ENCODE results near the gene ENO2. TPM values are rescaled to one million over a fixed set of nuclear protein-coding genes. Genes with fewer than 3 reads are reported as not detected.

The ENO2 gene
- total and polyA plus RNA-seq, 2 donors: 12.1 to 29.3 TPM

GRCh38 chr12:6935371-6936193 lies 21.2 kb downstream of the ENO2 start:
- no peaks in the 10 kb centered on the region for H3K27me3 ChIP-seq (ENCODE audit: control insufficient read depth in 2 of 2, insufficient read depth in 1 of 2, low read length in 1 of 2)
- peak overlapping the region; percentile 25 to 99 for H3K27ac ChIP-seq (ENCODE audit: low read depth in 1 of 2, low read length in 1 of 2)
- DNase-seq (ENCODE audit: low read depth in 6 of 9, low spot score in 9 of 9): no peak
- peaks cover 22 to 59% of the 10 kb centered on the region in 2 donors for H3K4me1 ChIP-seq (ENCODE audit: control insufficient read depth in 2 of 2, insufficient read depth in 2 of 2, low read length in 2 of 2)
- H3K9me3 ChIP-seq (ENCODE audit: control insufficient read depth in 2 of 2, insufficient read depth in 1 of 2, low read length in 1 of 2): no peaks in the 10 kb centered on the region
- H3K4me3 ChIP-seq (ENCODE audit: low read length in 2 of 2): no peak overlapping the region
- H3K36me3 ChIP-seq (ENCODE audit: control insufficient read depth in 2 of 2, insufficient read depth in 2 of 2, low read length in 1 of 2): peaks cover 5 to 24% of the 10 kb centered on the region in 2 donors
- WGBS: 96% methylated on average over 14 of the region's 14 CpGs

GRCh38 chr12:6936194-6936635 lies 21.8 kb downstream of the ENO2 start:
- peaks cover 22 to 59% of the 10 kb centered on the region in 2 donors for H3K4me1 ChIP-seq (ENCODE audit: control insufficient read depth in 2 of 2, insufficient read depth in 2 of 2, low read length in 2 of 2)
- peak overlapping the region in 1 of 2 donors; percentile 59 for H3K4me3 ChIP-seq (ENCODE audit: low read length in 2 of 2)
- no peaks in the 10 kb centered on the region for H3K27me3 ChIP-seq (ENCODE audit: control insufficient read depth in 2 of 2, insufficient read depth in 1 of 2, low read length in 1 of 2)
- WGBS: 94% methylated on average over 3 of the region's 3 CpGs
- peaks cover 6 to 24% of the 10 kb centered on the region in 2 donors for H3K36me3 ChIP-seq (ENCODE audit: control insufficient read depth in 2 of 2, insufficient read depth in 2 of 2, low read length in 1 of 2)
- peak overlapping the region; percentile 25 to 99 for H3K27ac ChIP-seq (ENCODE audit: low read depth in 1 of 2, low read length in 1 of 2)
- DNase-seq (ENCODE audit: low read depth in 6 of 9, low spot score in 9 of 9): no peak
- H3K9me3 ChIP-seq (ENCODE audit: control insufficient read depth in 2 of 2, insufficient read depth in 1 of 2, low read length in 1 of 2): no peaks in the 10 kb centered on the region

GRCh38 chr12:6936636-6937480 lies 22.5 kb downstream of the ENO2 start:
- no peaks in the 10 kb centered on the region for H3K9me3 ChIP-seq (ENCODE audit: control insufficient read depth in 2 of 2, insufficient read depth in 1 of 2, low read length in 1 of 2)
- H3K4me3 ChIP-seq (ENCODE audit: low read length in 2 of 2): peak overlapping the region; percentile 59 to 79
- H3K27me3 ChIP-seq (ENCODE audit: control insufficient read depth in 2 of 2, insufficient read depth in 1 of 2, low read length in 1 of 2): no peaks in the 10 kb centered on the region
- H3K36me3 ChIP-seq (ENCODE audit: control insufficient read depth in 2 of 2, insufficient read depth in 2 of 2, low read length in 1 of 2): peaks cover 9 to 27% of the 10 kb centered on the region in 2 donors
- DNase-seq (ENCODE audit: low read depth in 6 of 9, low spot score in 9 of 9): peak in 4 of 9 donors; percentile 77 to 90 (median 82)
- 6% methylated on average over 36 of the region's 36 CpGs for WGBS
- H3K27ac ChIP-seq (ENCODE audit: low read depth in 1 of 2, low read length in 1 of 2): peak overlapping the region; percentile 98 to 99
- H3K4me1 ChIP-seq (ENCODE audit: control insufficient read depth in 2 of 2, insufficient read depth in 2 of 2, low read length in 2 of 2): peaks cover 22 to 59% of the 10 kb centered on the region in 2 donors

- peak; percentile 91 to 98 (median 94) for DNase-seq (ENCODE audit: low read depth in 6 of 9, low spot score in 9 of 9)
- Histone ChIP-seq H3K4me3 (ENCODE audit: low read length in 2 of 2) (peak overlapping the region; percentile 59 to 79), H3K4me1 (ENCODE audit: control insufficient read depth in 2 of 2, insufficient read depth in 2 of 2, low read length in 2 of 2) (peaks cover 15 to 59% of the 10 kb centered on the region in 2 donors), H3K27ac (ENCODE audit: low read depth in 1 of 2, low read length in 1 of 2) (peak overlapping the region; percentile 98 to 99), H3K36me3 (ENCODE audit: control insufficient read depth in 2 of 2, insufficient read depth in 2 of 2, low read length in 1 of 2) (peaks cover 9 to 27% of the 10 kb centered on the region in 2 donors), H3K27me3 (ENCODE audit: control insufficient read depth in 2 of 2, insufficient read depth in 1 of 2, low read length in 1 of 2) (no peaks in the 10 kb centered on the region), H3K9me3 (ENCODE audit: control insufficient read depth in 2 of 2, insufficient read depth in 1 of 2, low read length in 1 of 2) (no peaks in the 10 kb centered on the region)
- under 1% methylated on average over 80 of the region's 80 CpGs for WGBS
Measured at GRCh38 chr12:6937481-6938352, 23.3 kb downstream of the ENO2 start.

- Histone ChIP-seq H3K4me1 (ENCODE audit: control insufficient read depth in 2 of 2, insufficient read depth in 2 of 2, low read length in 2 of 2) (peaks cover 17 to 58% of the 10 kb centered on the region in 2 donors), H3K9me3 (ENCODE audit: control insufficient read depth in 2 of 2, insufficient read depth in 1 of 2, low read length in 1 of 2) (no peaks in the 10 kb centered on the region), H3K27me3 (ENCODE audit: control insufficient read depth in 2 of 2, insufficient read depth in 1 of 2, low read length in 1 of 2) (no peaks in the 10 kb centered on the region), H3K36me3 (ENCODE audit: control insufficient read depth in 2 of 2, insufficient read depth in 2 of 2, low read length in 1 of 2) (peaks cover 9 to 26% of the 10 kb centered on the region in 2 donors), H3K27ac (ENCODE audit: low read depth in 1 of 2, low read length in 1 of 2) (peak overlapping the region; percentile 80 to 99), H3K4me3 (ENCODE audit: low read length in 2 of 2) (peak overlapping the region; percentile 59 to 79)
- no peak for DNase-seq (ENCODE audit: low read depth in 6 of 9, low spot score in 9 of 9)
- 90% methylated on average over 32 of the region's 32 CpGs for WGBS
Measured at GRCh38 chr12:6938353-6939190, 24.2 kb downstream of the ENO2 start.

- H3K9me3 ChIP-seq (ENCODE audit: control insufficient read depth in 2 of 2, insufficient read depth in 1 of 2, low read length in 1 of 2): peaks cover 0 to 4% of the 10 kb centered on the region in 2 donors
- peaks cover 12 to 20% of the 10 kb centered on the region in 2 donors for H3K36me3 ChIP-seq (ENCODE audit: control insufficient read depth in 2 of 2, insufficient read depth in 2 of 2, low read length in 1 of 2)
- 96% methylated on average over 2 of the region's 2 CpGs for WGBS
- peaks cover 17 to 56% of the 10 kb centered on the region in 2 donors for H3K4me1 ChIP-seq (ENCODE audit: control insufficient read depth in 2 of 2, insufficient read depth in 2 of 2, low read length in 2 of 2)
- no peaks in the 10 kb centered on the region for H3K27me3 ChIP-seq (ENCODE audit: control insufficient read depth in 2 of 2, insufficient read depth in 1 of 2, low read length in 1 of 2)
- no peak for DNase-seq (ENCODE audit: low read depth in 6 of 9, low spot score in 9 of 9)
- H3K27ac ChIP-seq (ENCODE audit: low read depth in 1 of 2, low read length in 1 of 2): no peak overlapping the region
- no peak overlapping the region for H3K4me3 ChIP-seq (ENCODE audit: low read length in 2 of 2)
Measured at GRCh38 chr12:6939191-6939540, 24.8 kb downstream of the ENO2 start.

GRCh38 chr12:6941267-6941666 lies 26.9 kb downstream of the ENO2 start:
- H3K27ac ChIP-seq (ENCODE audit: low read depth in 1 of 2, low read length in 1 of 2): peak overlapping the region in 1 of 2 donors; percentile 15

GRCh38 chr12:6941782-6942181 lies 27.4 kb downstream of the ENO2 start:
- DNase-seq (ENCODE audit: low read depth in 6 of 9, low spot score in 9 of 9): no peak
- no peak overlapping the region for H3K27ac ChIP-seq (ENCODE audit: low read depth in 1 of 2, low read length in 1 of 2)
- 93% methylated on average over 12 of the region's 12 CpGs for whole genome bisulfite sequencing

More at GRCh38 chr12:6941267-6941666, 26.9 kb downstream of the ENO2 start:
- DNase-seq (ENCODE audit: low read depth in 6 of 9, low spot score in 9 of 9): no peak
- peaks cover 0 to 4% of the 10 kb centered on the region in 2 donors for H3K9me3 ChIP-seq (ENCODE audit: control insufficient read depth in 2 of 2, insufficient read depth in 1 of 2, low read length in 1 of 2)
- 96% methylated on average over 12 of the region's 12 CpGs for WGBS
- no peak overlapping the region for H3K4me3 ChIP-seq (ENCODE audit: low read length in 2 of 2)
- peaks cover 28 to 56% of the 10 kb centered on the region in 2 donors for H3K4me1 ChIP-seq (ENCODE audit: control insufficient read depth in 2 of 2, insufficient read depth in 2 of 2, low read length in 2 of 2)
- H3K27me3 ChIP-seq (ENCODE audit: control insufficient read depth in 2 of 2, insufficient read depth in 1 of 2, low read length in 1 of 2): no peaks in the 10 kb centered on the region
- H3K36me3 ChIP-seq (ENCODE audit: control insufficient read depth in 2 of 2, insufficient read depth in 2 of 2, low read length in 1 of 2): peaks cover 13 to 16% of the 10 kb centered on the region in 2 donors

More at GRCh38 chr12:6941782-6942181, 27.4 kb downstream of the ENO2 start:
- no peak overlapping the region for H3K4me3 ChIP-seq (ENCODE audit: low read length in 2 of 2)
- H3K9me3 ChIP-seq (ENCODE audit: control insufficient read depth in 2 of 2, insufficient read depth in 1 of 2, low read length in 1 of 2): peaks cover 0 to 4% of the 10 kb centered on the region in 2 donors
- H3K27me3 ChIP-seq (ENCODE audit: control insufficient read depth in 2 of 2, insufficient read depth in 1 of 2, low read length in 1 of 2): no peaks in the 10 kb centered on the region
- peaks cover 30 to 56% of the 10 kb centered on the region in 2 donors for H3K4me1 ChIP-seq (ENCODE audit: control insufficient read depth in 2 of 2, insufficient read depth in 2 of 2, low read length in 2 of 2)
- H3K36me3 ChIP-seq (ENCODE audit: control insufficient read depth in 2 of 2, insufficient read depth in 2 of 2, low read length in 1 of 2): peaks cover 13 to 16% of the 10 kb centered on the region in 2 donors

Measured in thymus (tissue), 11 donors.